GM18909 (cell line): Measurements from ENCODE around the gene FIBCD1.

Source experiments
- ATAC-seq: cut with Tn5 transposase; IDR thresholded peaks from one replicate; pipeline ENCODE4 v1.9.1; 2021; ENCODE audit warnings: mild to moderate bottlenecking; ENCODE audit not compliant: unreplicated experiment, poor library complexity

The FIBCD1 gene

GRCh38 chr9:130868230-130868629 is 70.8 kb downstream of the FIBCD1 start:
- ATAC-seq, result no peak

GRCh38 chr9:130867556-130867955 is 71.5 kb downstream of the FIBCD1 start:
- ATAC-seq, result no peak

GRCh38 chr9:130866474-130866965 is 72.5 kb downstream of the FIBCD1 start:
- no peak for ATAC-seq

GRCh38 chr9:130865921-130866320 is 73.1 kb downstream of the FIBCD1 start:
- ATAC-seq, result no peak

GRCh38 chr9:130864541-130864940 is 74.5 kb downstream of the FIBCD1 start:
- no peak for ATAC-seq

- ATAC-seq, result no peak
Measured at GRCh38 chr9:130862747-130863146, 76.3 kb downstream of the FIBCD1 start.

- no peak for ATAC-seq
Measured at GRCh38 chr9:130862217-130862616, 76.8 kb downstream of the FIBCD1 start.

- no peak for ATAC-seq
Measured at GRCh38 chr9:130861372-130862180, 77.5 kb downstream of the FIBCD1 start.

- no peak for ATAC-seq
Measured at GRCh38 chr9:130860458-130861316, 78.4 kb downstream of the FIBCD1 start.

GRCh38 chr9:130858739-130859705 is 80.0 kb downstream of the FIBCD1 start:
- ATAC-seq, result no peak

- ATAC-seq, result no peak
Measured at GRCh38 chr9:130857864-130858738, 80.9 kb downstream of the FIBCD1 start.

- no peak for ATAC-seq
Measured at GRCh38 chr9:130856474-130856873, 82.6 kb downstream of the FIBCD1 start.

GRCh38 chr9:130854835-130855234 is 84.2 kb downstream of the FIBCD1 start:
- no peak for ATAC-seq

GRCh38 chr9:130854092-130854491 is 85.0 kb downstream of the FIBCD1 start:
- ATAC-seq, result no peak

- no peak for ATAC-seq
Measured at GRCh38 chr9:130852801-130853200, 86.2 kb downstream of the FIBCD1 start.
